ENCODE measurements around the gene CACNB2. TPM values are rescaled to one million over a fixed set of nuclear protein-coding genes. Genes with fewer than 3 reads are reported as not detected.

Gene CACNB2
- total and polyA plus RNA-seq, 2 donors (not counting 3 experiments of a cell fraction or from before 2014, with no cell fraction given), result not detected

DNA sequence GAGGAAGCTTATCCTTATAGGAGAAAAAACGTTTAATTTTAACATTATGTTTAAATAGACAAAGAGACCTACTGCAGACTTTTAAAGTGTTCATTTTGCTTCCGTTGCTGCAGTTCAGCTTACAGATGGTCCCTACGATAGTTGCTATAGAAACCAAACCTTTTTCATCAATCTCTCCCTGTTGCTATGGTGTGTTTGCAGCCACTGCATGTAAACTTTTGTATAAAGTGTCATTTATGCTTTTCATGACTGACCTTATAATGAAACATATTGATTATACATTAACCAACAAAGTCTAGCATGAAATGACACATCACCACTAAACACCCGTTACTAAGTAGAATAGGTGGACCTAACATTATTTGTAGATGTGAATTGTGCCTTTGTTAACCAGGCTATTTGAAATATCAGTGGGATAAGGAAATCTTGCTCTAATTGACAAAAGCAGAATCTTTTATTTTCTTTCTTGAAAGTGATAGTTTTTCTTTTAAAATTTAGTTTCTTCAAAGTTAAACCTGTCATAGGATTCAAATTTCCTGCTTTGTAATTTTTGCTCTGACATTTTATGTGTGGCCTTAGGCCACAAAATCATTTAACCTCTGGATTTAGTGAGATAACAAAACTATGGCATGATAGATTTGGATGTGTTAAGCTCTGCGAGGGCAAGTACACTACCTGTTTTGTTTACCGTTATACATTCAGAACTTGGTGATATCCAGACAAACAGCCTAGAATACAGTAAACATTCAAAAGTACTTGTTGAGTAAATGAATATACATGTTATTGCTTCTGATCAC is 64.0 kb downstream of the CACNB2 start:
- no peak for FAIRE-seq
- H3K27me3 ChIP-seq (ENCODE audit: control insufficient read depth in 2 of 2, insufficient read depth in 2 of 2, low read length in 2 of 2), result no peaks in the 10 kb centered on the region
- no TSS peak for BruUV-seq (replicated peaks)
- H3K4me2 ChIP-seq (ENCODE audit: insufficient read depth, low read length), result no peak overlapping the region
- H3K9me1 ChIP-seq (replicated peaks; ENCODE audit: control insufficient read depth, extremely low read depth, insufficient read depth, low read length), result no peaks in the 10 kb centered on the region
- dilution Hi-C loops (cut with MboI; ENCODE audit: extremely low pct_ligation_motif_present, low sequenced_read_pairs) (no loop called here), intact Hi-C loops (cut with micrococcal nuclease) (no loop called here)
- no peak overlapping the region for H3K4me3 ChIP-seq (replicated peaks in 1 of 3; ENCODE audit: insufficient read depth in 1 of 3, low read depth in 1 of 3, low read length in 3 of 3)
- no peak overlapping the region for H3K27ac ChIP-seq (ENCODE audit: insufficient read depth, low read depth, low read length)
- no peak overlapping the region for H3K9ac ChIP-seq (replicated peaks; ENCODE audit: extremely low read depth, insufficient read depth, low read length)
- no peaks in the 10 kb centered on the region for H3K36me3 ChIP-seq (ENCODE audit: control insufficient read depth in 2 of 2, extremely low read depth in 1 of 2, insufficient read depth in 2 of 2, low read length in 2 of 2)
- H2AFZ ChIP-seq (ENCODE audit: low read depth, low read length), result no peak overlapping the region
- no peak for DNase-seq (ENCODE audit: low read depth, low spot score)
- no peak for TF ChIP-seq MYC (IDR thresholded peaks at IDR 0.05; ENCODE audit: low read depth, low read length)
- no peak for TF ChIP-seq POLR2A (IDR thresholded peaks at IDR 0.05; ENCODE audit: low read depth, low read length)
- TF ChIP-seq, protein P1, sequence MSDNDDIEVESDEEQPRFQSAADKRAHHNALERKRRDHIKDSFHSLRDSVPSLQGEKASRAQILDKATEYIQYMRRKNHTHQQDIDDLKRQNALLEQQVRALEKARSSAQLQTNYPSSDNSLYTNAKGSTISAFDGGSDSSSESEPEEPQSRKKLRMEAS (IDR thresholded peaks at IDR 0.05; ENCODE audit: insufficient read depth, insufficient read length), result no peak
- TF ChIP-seq JUN (IDR thresholded peaks at IDR 0.05; ENCODE audit: borderline replicate concordance, insufficient read depth, insufficient read length, low read depth), result no peak
- no peak for TF ChIP-seq GATA2 (IDR thresholded peaks at IDR 0.05; ENCODE audit: insufficient read depth, insufficient read length, low read depth, low read length)
- TF ChIP-seq, protein P2, sequence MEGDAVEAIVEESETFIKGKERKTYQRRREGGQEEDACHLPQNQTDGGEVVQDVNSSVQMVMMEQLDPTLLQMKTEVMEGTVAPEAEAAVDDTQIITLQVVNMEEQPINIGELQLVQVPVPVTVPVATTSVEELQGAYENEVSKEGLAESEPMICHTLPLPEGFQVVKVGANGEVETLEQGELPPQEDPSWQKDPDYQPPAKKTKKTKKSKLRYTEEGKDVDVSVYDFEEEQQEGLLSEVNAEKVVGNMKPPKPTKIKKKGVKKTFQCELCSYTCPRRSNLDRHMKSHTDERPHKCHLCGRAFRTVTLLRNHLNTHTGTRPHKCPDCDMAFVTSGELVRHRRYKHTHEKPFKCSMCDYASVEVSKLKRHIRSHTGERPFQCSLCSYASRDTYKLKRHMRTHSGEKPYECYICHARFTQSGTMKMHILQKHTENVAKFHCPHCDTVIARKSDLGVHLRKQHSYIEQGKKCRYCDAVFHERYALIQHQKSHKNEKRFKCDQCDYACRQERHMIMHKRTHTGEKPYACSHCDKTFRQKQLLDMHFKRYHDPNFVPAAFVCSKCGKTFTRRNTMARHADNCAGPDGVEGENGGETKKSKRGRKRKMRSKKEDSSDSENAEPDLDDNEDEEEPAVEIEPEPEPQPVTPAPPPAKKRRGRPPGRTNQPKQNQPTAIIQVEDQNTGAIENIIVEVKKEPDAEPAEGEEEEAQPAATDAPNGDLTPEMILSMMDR (IDR thresholded peaks at IDR 0.05; ENCODE audit: extremely low read depth in 1 of 2, insufficient read depth in 1 of 2, low read depth in 1 of 2, low read length in 2 of 2), result no peak
- no peak for TF ChIP-seq POLR2AphosphoS5 (IDR thresholded peaks at IDR 0.05; ENCODE audit: insufficient read depth, low read depth, low read length)
- no peak for TF ChIP-seq FOS (IDR thresholded peaks at IDR 0.05; ENCODE audit: borderline replicate concordance, insufficient read depth, low read length)
- no peak for TF ChIP-seq EZH2 (IDR thresholded peaks at IDR 0.05; ENCODE audit: borderline replicate concordance, low read depth, low read length, severe bottlenecking)
- ChIA-PET POLR2A (no interaction called here), CTCF (no interaction called here)
- no peaks in the 10 kb centered on the region for H3K79me2 ChIP-seq (ENCODE audit: control insufficient read depth, insufficient read depth, low read length)
- H4K20me1 ChIP-seq (replicated peaks; ENCODE audit: control insufficient read depth, extremely low read depth, insufficient read depth, low read length), result no peaks in the 10 kb centered on the region
- H3K9me3 ChIP-seq (replicated peaks; ENCODE audit: control insufficient read depth, insufficient read depth, low read length), result no peaks in the 10 kb centered on the region
- no peaks in the 10 kb centered on the region for H3K4me1 ChIP-seq (ENCODE audit: control insufficient read depth, extremely low read depth, insufficient read depth, low read length)

Data from endothelial cell of umbilical vein (primary cell).